IMR-90 (cell line): Measurements from ENCODE around the gene DDHD1.

Experiments used
- BHLHE40 ChIP-seq: fragments of 150-350 bp; IDR thresholded peaks from 2 replicates; pipeline ENCODE4 v1.6.1; 2016; ENCODE audit warnings: mild to moderate bottlenecking, low read depth, low read length
- CEBPB ChIP-seq: IDR thresholded peaks from 2 replicates; pipeline ENCODE4 v1.6.1; 2012; ENCODE audit warnings: low read depth, low read length, improper control_type of control experiment
- CHD1 ChIP-seq: IDR thresholded peaks from 2 replicates; pipeline ENCODE4 v1.6.1; 2012; ENCODE audit warnings: low read depth, low read length, improper control_type of control experiment
- FOS ChIP-seq: fragments of 150-350 bp; IDR thresholded peaks from 2 replicates; pipeline ENCODE4 v1.6.1; 2016; ENCODE audit warnings: low read depth, low read length
- MAFK ChIP-seq: IDR thresholded peaks from 2 replicates; pipeline ENCODE4 v1.6.1; 2012; ENCODE audit warnings: low read depth, low read length, improper control_type of control experiment
- MXI1 ChIP-seq: IDR thresholded peaks from 2 replicates; pipeline ENCODE4 v1.6.1; 2012; ENCODE audit warnings: low read depth, mild to moderate bottlenecking, low read length, moderate library complexity, borderline replicate concordance
- NFE2L2 ChIP-seq: fragments of 150-350 bp; IDR thresholded peaks from 2 replicates; pipeline ENCODE4 v1.6.1; 2016; ENCODE audit warnings: low read depth, mild to moderate bottlenecking, low read length
- POLR2A ChIP-seq: IDR thresholded peaks from 2 replicates; pipeline ENCODE4 v1.6.1; 2012; ENCODE audit warnings: mild to moderate bottlenecking, low read depth, low read length
- RCOR1 ChIP-seq: IDR thresholded peaks from 2 replicates; pipeline ENCODE4 v1.6.1; 2012; ENCODE audit warnings: mild to moderate bottlenecking, low read length, improper control_type of control experiment; ENCODE audit not compliant: insufficient replicate concordance
- RFX5 ChIP-seq: IDR thresholded peaks from 2 replicates; pipeline ENCODE4 v1.8.0; 2012; ENCODE audit warnings: low read depth, mild to moderate bottlenecking, low read length, moderate library complexity
- SMC3 ChIP-seq: fragments of 150-350 bp; IDR thresholded peaks from 2 replicates; pipeline ENCODE4 v1.6.1; 2016; ENCODE audit warnings: low read depth, mild to moderate bottlenecking, antibody characterized with exemption, low read length, moderate library complexity
- TF ChIP-seq, protein P1 (sequence below): conservative IDR thresholded peaks from 2 replicates; pipeline ENCODE4 v1.5.1; 2012; ENCODE audit warnings: mild to moderate bottlenecking, low read depth, low read length, improper control_type of control experiment
- TF ChIP-seq, protein P2 (sequence below): fragments of 150-350 bp; IDR thresholded peaks from 2 replicates; pipeline ENCODE4 v1.6.1; 2017; ENCODE audit warnings: mild to moderate bottlenecking, antibody characterized with exemption, low read length, low read depth

DNA sequence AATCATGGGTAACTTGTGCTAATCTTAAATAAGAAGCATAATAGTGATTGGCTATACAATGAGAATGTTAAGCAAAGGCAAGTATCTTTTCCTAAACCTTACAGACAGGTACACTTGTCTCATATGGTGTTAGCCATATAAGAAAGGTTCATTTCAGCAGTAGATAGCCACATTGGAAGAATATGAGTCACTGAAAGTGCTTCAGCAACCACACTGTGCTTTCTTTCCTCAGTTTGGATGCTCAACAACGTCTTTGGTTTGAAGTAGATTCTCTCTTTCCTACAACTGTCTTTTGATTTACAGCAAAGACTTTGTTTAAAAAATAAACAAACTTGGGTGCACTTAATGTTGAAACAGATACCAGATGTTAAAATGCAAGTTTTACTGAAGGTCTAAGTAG, 8.9 kb downstream of the DDHD1 start:
- TF ChIP-seq, protein P1, sequence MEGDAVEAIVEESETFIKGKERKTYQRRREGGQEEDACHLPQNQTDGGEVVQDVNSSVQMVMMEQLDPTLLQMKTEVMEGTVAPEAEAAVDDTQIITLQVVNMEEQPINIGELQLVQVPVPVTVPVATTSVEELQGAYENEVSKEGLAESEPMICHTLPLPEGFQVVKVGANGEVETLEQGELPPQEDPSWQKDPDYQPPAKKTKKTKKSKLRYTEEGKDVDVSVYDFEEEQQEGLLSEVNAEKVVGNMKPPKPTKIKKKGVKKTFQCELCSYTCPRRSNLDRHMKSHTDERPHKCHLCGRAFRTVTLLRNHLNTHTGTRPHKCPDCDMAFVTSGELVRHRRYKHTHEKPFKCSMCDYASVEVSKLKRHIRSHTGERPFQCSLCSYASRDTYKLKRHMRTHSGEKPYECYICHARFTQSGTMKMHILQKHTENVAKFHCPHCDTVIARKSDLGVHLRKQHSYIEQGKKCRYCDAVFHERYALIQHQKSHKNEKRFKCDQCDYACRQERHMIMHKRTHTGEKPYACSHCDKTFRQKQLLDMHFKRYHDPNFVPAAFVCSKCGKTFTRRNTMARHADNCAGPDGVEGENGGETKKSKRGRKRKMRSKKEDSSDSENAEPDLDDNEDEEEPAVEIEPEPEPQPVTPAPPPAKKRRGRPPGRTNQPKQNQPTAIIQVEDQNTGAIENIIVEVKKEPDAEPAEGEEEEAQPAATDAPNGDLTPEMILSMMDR: no peak
- no peak for TF ChIP-seq POLR2A
- no peak for TF ChIP-seq MAFK
- no peak for TF ChIP-seq RFX5
- TF ChIP-seq SMC3: no peak
- no peak for TF ChIP-seq RCOR1
- TF ChIP-seq CEBPB: no peak
- no peak for TF ChIP-seq BHLHE40
- TF ChIP-seq, protein P2, sequence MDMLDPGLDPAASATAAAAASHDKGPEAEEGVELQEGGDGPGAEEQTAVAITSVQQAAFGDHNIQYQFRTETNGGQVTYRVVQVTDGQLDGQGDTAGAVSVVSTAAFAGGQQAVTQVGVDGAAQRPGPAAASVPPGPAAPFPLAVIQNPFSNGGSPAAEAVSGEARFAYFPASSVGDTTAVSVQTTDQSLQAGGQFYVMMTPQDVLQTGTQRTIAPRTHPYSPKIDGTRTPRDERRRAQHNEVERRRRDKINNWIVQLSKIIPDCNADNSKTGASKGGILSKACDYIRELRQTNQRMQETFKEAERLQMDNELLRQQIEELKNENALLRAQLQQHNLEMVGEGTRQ: no peak
- TF ChIP-seq NFE2L2: no peak
- no peak for TF ChIP-seq CHD1
- TF ChIP-seq FOS: no peak
- no peak for TF ChIP-seq MXI1
